Gastrocnemius medialis (tissue), 4 donors: ENCODE measurements around the gene CAMTA2. TPM values are rescaled to one million over a fixed set of nuclear protein-coding genes. Genes with fewer than 3 reads are reported as not detected.

Experiments
- ATAC-seq, 2 donors: fragments of 150-250 bp; one replicate each; pipeline ENCODE4 v1.9.1; 2016
- DNase-seq, 2 donors: peaks; one replicate each; pipeline ENCODE4 v3.0.0-alpha.2; 2019
- H3K27ac ChIP-seq, 4 donors: fragments of 200-600 bp; sonication (generic); 1 replicate in 1 of 4; 2 replicates in 3 of 4; pipeline ENCODE4 v1.5.1; 2016 to 2018; ENCODE audit warnings: mild to moderate bottlenecking in 2 of 4, moderate library complexity in 1 of 4
- H3K27me3 ChIP-seq, 3 donors: fragments of 200-600 bp; sonication (generic) in 2 of 3; 1 replicate in 1 of 3; 2 replicates in 2 of 3; pipeline versions ENCODE4 v1.5.1 to v1.6.0; 2016 to 2019; ENCODE audit warnings: mild to moderate bottlenecking in 1 of 3, moderate library complexity in 1 of 3
- H3K36me3 ChIP-seq, 2 donors: fragments of 200-600 bp; sonication (generic) in 1 of 2; one replicate each; pipeline ENCODE4 v1.5.1; 2017 to 2018
- H3K4me1 ChIP-seq, 2 donors: fragments of 200-600 bp; sonication (generic) in 1 of 2; one replicate each; pipeline ENCODE4 v1.5.1; 2016 to 2017; ENCODE audit warnings: mild to moderate bottlenecking in 2 of 2
- H3K4me3 ChIP-seq, 4 donors: fragments of 200-600 bp; sonication (generic) in 3 of 4; 1 replicate in 1 of 4; 2 replicates in 3 of 4; pipeline ENCODE4 v1.5.1; 2016 to 2019; ENCODE audit warnings: mild to moderate bottlenecking in 2 of 4
- H3K9me3 ChIP-seq, 3 donors: fragments of 200-600 bp; sonication (generic) in 2 of 3; 1 replicate in 1 of 3; 2 replicates in 2 of 3; pipeline ENCODE4 v1.5.1; 2016 to 2019
- CTCF ChIP-seq, 5 experiments: fragments of 450-650 bp in 3 of 5; fragments of 200-600 bp in 2 of 5; sonication (generic) in 2 of 5; IDR thresholded peaks in 4 of 5; conservative IDR thresholded peaks in 1 of 5; 1 replicate in 4 of 5; 2 replicates in 1 of 5; pipeline ENCODE4 v1.5.1; 2016 to 2019; ENCODE audit warnings: antibody characterized with exemption in 5 of 5, mild to moderate bottlenecking in 3 of 5, moderate library complexity in 3 of 5
- POLR2A ChIP-seq, 2 donors: fragments of 450-650 bp; IDR thresholded peaks; one replicate each; pipeline ENCODE4 v1.6.1; 2017; ENCODE audit warnings: antibody characterized with exemption in 2 of 2, mild to moderate bottlenecking in 2 of 2, moderate library complexity in 2 of 2
- in situ Hi-C, 4 donors: fragments of 200-750 bp; cut with MboI; loops; one replicate each; pipeline versions ENCODE4 v1.15.0 to v1.8.0; 2017; ENCODE audit warnings: low sequenced_read_pairs in 4 of 4
- intact Hi-C: fragments of 100-400 bp; cut with DNase I; formaldehyde crosslinking; loops from one replicate; pipeline ENCODE4 v1.15.1; 2023; ENCODE audit warnings: low total_unique reads
- total RNA-seq, 4 donors: library from RNA; depleted of rRNA; stranded (reverse); fragments of >200 nt; gene quantifications; one replicate each; pipeline versions ENCODE4 v1.1.0 to v1.2.3, GENCODE V29; 2016

Gene CAMTA2
- total RNA-seq, 4 donors from 2014 or later: 19.1 to 46.4 (median 36.4) TPM

- no peaks in the 10 kb centered on the region for H3K27me3 ChIP-seq
- H3K4me1 ChIP-seq: peaks cover 0 to 9% of the 10 kb centered on the region in 2 donors
- in situ Hi-C loops: no loop called here
- no peak for DNase-seq
- intact Hi-C loops: loop anchor here (2.0 kb wide), 1 partner anchor 25 kb away; no protein-coding TSS in a partner anchor
- no peak for ATAC-seq
- H3K4me3 ChIP-seq: no peak overlapping the region
- TF ChIP-seq POLR2A (IDR thresholded peaks at IDR 0.05) (no peak), CTCF (IDR thresholded peaks at IDR 0.05 in 4 of 5, conservative IDR thresholded peaks at IDR 0.05 in 1 of 5) (no peak)
- H3K36me3 ChIP-seq: peaks cover 0 to 16% of the 10 kb centered on the region in 2 donors
- H3K27ac ChIP-seq: no peak overlapping the region
- no peaks in the 10 kb centered on the region for H3K9me3 ChIP-seq
Observed at GRCh38 chr17:5027916-5028315, 40.4 kb upstream of the CAMTA2 start.

GRCh38 chr17:5027299-5027698 is 39.8 kb upstream of the CAMTA2 start:
- no peaks in the 10 kb centered on the region for H3K27me3 ChIP-seq
- in situ Hi-C loops (no loop called here), intact Hi-C loops (loop anchor here (2.0 kb wide), 1 partner anchor 24 kb away; no protein-coding TSS in a partner anchor)
- TF ChIP-seq POLR2A (IDR thresholded peaks at IDR 0.05): no peak
- no peak for TF ChIP-seq CTCF (IDR thresholded peaks at IDR 0.05 in 4 of 5, conservative IDR thresholded peaks at IDR 0.05 in 1 of 5)
- peaks cover 0 to 23% of the 10 kb centered on the region in 2 donors for H3K36me3 ChIP-seq
- no peak for ATAC-seq
- no peaks in the 10 kb centered on the region for H3K9me3 ChIP-seq
- peaks cover 0 to 9% of the 10 kb centered on the region in 2 donors for H3K4me1 ChIP-seq
- no peak overlapping the region for H3K4me3 ChIP-seq
- H3K27ac ChIP-seq: peak overlapping the region in 1 of 4 donors; percentile 54
- no peak for DNase-seq

GRCh38 chr17:5024604-5025003 is 37.1 kb upstream of the CAMTA2 start:
- Histone ChIP-seq H3K9me3 (no peaks in the 10 kb centered on the region), H3K4me3 (no peak overlapping the region), H3K4me1 (peaks cover 0 to 9% of the 10 kb centered on the region in 2 donors), H3K36me3 (peaks cover 0 to 50% of the 10 kb centered on the region in 2 donors), H3K27ac (peak overlapping the region in 3 of 4 donors; percentile 54 to 68 (median 66)), H3K27me3 (no peaks in the 10 kb centered on the region)
- TF ChIP-seq POLR2A (IDR thresholded peaks at IDR 0.05) (no peak), CTCF (IDR thresholded peaks at IDR 0.05 in 4 of 5, conservative IDR thresholded peaks at IDR 0.05 in 1 of 5) (no peak)
- no peak for ATAC-seq
- DNase-seq: no peak
- in situ Hi-C loops (no loop called here), intact Hi-C loops (no loop called here)

- TF ChIP-seq CTCF (IDR thresholded peaks at IDR 0.05 in 4 of 5, conservative IDR thresholded peaks at IDR 0.05 in 1 of 5): no peak
- no peak for TF ChIP-seq POLR2A (IDR thresholded peaks at IDR 0.05)
- Histone ChIP-seq H3K36me3 (peaks cover 0 to 59% of the 10 kb centered on the region in 2 donors), H3K27me3 (no peaks in the 10 kb centered on the region), H3K4me1 (peaks cover 0 to 9% of the 10 kb centered on the region in 2 donors), H3K27ac (peak overlapping the region in 1 of 4 donors; percentile 66), H3K9me3 (no peaks in the 10 kb centered on the region), H3K4me3 (no peak overlapping the region)
- intact Hi-C loops (no loop called here), in situ Hi-C loops (no loop called here)
- ATAC-seq: no peak
- DNase-seq: no peak
Observed at GRCh38 chr17:5023588-5024147, 36.2 kb upstream of the CAMTA2 start.
